Activated CD4-positive, alpha-beta T cell treated with anti-CD3 and anti-CD28 coated beads for 4 hours (primary cell): ENCODE results near the gene DENND2A.
"Not testable (repeated sequence)": the region's sequence is repeated elsewhere in the genome, so short reads cannot be mapped to it uniquely, and the experiment has no call there.

ENCODE experiments used
- DNase-seq, 2 donors: peaks; one replicate each; pipeline ENCODE4 v3.0.0-alpha.2; 2020

The DENND2A gene

DNA sequence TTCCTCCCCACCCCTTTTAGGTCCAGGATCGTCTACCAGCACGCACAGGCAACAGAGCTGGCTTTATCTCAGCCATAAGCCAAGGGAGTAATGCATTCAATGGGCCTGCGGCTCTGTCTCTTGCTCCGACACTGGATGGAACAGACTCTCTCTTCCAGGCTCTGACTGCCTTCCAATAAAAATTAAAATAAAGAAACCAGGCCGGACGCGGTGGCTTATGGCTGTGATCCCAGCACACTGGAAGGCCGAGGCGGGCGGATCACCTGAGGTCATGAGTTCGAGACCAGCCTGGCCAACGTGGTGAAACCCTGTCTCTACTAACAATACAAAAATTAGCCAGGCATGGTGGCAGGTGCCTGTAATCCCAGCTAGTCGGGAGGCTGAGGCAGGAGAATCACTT lies 4.1 kb upstream of the DENND2A start:
- DNase-seq, result not testable (repeated sequence)

DNA sequence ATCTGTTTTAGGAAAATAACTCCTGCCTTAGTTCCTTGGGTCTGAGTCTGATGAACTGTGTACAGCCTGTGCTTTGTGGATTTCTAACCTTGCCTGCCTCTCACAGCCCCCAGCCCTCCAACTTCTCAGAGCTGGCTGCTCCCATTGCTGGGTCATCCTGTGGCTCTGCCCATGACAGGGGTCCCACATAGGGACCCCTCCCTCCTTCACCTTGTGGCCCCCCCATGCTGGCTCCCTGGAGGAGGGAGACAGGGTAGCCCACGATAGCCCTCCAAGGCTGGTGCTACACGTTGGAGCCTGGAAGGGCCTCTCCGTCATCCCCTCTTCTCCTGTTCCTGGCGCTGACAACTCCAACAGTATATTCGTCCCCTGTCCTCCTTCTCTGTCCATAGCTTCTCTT lies 2.8 kb upstream of the DENND2A start:
- no peak for DNase-seq

DNA sequence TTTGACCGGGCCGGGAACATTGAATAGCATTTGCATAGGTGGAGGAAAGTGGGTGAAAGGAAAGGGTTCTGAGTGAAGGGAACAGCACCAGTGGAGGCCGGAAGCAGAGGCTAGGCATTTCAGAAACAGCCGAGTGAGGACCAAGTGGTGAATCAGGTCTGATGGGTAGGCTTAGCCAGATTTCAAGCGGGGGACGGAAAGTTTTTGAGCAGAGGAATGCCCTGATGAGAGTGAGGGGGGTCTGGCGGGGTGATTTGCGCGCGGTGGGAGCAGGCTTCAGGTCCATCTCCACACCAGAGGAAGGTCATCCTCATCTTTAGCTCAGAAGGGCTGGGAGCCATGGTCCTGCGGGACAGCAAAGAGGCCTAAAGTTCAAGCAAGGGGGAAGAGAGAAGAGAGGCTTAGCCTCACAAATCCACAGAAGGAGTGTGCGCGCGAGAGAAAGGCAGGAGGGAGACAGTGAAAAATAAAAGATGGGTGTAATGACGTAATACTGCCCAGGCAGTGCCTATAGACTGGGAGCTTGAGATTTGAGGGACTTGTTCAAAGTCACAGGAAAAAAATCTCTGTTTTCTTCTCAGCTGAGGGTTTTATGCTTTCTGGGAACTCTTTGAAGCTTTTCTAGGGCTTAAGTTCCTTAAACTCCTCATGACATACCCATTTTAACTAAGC lies 1.0 kb upstream of the DENND2A start:
- no peak for DNase-seq

DNA sequence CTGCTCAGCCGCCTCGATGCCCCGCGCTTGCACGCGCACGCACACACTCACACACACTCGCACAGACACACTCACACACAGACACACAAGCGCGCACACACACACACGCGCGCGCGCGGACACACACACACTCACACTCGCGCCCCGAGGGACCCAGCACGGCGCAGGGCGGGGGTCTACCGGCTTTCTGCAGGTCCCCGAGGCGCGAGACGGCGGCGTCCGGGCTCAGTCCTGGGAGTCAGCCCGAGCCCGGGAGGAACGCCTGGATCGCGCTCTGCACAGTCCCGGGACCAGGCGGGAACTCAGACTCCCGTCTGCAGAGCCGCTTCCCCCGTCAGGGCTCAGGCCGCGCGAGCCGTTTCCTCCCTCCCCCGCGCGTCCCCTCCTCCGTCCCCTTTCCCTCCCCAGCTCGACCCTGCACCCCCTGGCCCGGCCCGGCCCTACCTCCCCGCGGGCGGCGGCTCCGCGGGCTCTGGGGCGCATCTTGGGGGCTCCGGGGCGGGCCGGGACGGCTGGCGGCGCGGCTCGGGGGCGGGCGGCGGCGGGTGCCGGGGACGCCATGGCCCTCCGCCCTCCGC lies 464 bp downstream of the DENND2A start:
- DNase-seq, result no peak

DNA sequence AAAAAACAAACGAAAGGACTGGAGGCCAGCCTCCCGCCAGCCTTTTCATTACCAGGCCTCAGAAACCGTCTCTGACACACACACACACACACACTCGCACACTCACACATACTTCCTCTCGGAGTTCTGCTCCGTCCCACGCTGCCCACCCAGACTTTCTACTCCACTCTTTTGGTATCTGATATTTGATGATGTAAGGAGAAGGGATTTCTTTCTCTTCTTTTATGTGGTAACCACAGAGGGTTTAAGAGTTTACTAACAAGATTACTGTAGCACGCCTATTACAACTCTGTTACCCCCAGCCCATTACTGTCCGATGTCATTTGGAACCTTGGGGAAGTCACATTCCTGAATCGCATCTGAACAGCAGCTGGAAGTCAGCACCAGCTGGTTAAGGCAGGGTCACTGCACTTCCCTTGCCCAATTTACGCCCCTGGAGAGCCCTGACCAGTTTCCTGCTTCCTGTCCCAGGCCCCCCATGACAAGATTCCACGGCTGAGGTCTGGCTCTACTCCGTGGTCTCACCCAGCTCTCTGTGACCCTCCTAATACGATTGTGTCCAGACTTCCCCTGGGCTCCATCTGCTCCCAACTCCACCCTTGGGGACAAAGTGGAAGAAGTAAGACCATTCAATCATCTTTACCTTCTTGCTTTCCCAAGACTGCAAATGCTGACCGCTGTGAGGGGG lies 1.1 kb downstream of the DENND2A start:
- peak in 1 of 2 donors; percentile 32 for DNase-seq

DNA sequence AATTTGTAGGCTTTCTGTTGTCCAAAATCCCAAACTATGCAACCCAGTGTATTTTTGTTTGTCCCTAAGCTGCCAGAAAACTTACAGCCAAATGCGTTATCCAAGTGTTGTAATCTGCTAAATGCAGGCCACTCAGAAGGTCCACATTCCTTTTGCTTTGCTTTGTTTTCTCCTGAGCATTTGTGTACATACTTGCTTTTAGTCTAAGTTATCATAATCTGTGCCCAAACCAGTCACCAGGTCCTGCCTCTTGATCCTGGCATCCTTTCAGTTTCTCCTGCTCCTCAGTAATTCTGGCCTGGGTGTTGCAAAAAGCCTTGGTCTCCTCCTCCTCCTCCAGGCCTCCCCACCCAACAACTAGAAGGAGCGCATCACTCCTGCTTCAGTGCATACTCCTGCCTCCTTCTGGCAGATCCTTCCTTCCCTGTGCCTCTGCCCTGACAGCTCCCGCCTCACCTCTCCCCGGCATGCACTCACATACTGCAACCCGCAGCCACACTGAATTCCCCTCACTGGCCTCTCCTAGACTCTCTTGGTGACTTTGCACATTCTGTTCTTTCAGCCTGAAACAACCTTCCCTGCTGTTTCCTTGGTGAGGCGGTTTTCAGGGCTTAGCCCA lies 2.3 kb downstream of the DENND2A start:
- DNase-seq, result no peak

DNA sequence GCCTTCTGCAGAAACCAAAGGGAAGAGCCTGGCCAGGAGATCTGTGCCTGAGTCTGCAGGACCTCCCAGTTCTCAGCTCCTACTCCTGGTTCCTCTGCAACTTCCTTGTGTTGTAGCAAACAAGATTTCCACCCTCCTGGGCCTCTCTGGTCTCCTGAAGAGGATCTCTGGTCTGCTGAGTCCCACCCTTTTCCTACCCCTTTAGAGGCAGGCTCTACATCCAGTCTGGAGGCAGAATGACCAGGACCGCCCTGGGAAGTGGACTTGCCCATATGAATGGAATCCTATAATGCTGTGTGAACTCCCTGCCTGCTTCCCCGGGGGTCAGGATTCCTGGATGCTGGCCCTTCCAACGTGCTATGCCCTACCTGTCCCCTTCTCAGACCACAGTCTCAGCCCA lies 3.2 kb downstream of the DENND2A start:
- DNase-seq, result no peak

DNA sequence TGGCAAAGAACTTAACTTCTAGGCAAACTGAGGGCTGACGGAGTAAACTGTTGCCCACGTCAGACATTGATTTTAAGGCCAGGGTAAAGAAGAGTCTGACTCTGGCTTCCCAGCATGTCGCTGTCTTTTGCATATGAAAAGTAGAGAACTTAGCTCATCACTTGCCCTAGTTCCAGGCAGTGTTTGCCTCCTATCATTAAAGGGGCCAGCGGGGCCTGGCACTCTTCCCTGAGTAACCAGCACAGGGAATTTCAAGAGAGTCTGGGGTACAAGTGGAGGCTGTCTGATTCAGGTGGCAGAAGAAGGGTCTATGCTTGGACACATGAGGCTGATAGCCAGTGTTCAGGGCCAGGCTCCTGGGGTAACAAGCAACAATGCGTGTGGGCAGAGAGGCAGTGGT lies 4.8 kb downstream of the DENND2A start:
- DNase-seq, result no peak

DNA sequence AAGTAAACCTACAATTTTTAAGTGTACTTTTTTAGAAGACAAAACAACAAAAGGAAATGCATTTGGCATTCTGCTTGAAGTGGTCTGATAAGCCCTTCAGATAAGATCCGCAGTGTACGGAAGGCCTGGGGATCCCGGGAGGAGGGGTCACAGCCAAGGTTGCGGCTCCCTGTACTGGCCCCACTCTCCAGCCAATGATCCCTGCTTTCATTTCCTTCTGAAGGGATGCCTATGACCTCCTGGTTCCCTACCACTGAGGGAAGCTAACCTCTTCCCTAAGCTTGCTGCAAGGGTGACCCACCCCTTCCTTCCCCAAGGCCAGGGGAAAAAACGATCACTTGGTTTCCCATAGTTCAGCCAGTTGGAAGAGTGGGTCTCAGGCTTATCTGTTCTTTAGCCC lies 5.3 kb downstream of the DENND2A start:
- DNase-seq, result no peak

DNA sequence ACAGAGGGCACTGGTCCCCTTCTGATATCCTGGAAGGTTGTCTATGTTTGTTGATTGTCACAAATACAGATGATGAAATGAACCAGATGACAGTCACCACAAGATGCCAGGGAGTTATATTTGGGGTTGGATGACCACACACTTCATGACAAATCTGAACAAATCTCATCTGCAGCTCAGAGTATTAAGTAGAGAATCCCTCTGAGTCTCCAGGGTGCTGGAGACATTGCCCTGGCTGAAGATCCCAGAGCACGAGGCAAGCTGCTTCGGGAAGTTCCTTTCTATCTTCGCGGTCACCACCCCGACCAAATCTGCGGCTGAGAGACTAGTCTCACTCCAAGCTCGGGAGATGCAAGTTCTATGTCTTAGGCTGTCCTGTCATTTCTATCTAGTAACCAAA lies 9.0 kb downstream of the DENND2A start:
- no peak for DNase-seq

DNA sequence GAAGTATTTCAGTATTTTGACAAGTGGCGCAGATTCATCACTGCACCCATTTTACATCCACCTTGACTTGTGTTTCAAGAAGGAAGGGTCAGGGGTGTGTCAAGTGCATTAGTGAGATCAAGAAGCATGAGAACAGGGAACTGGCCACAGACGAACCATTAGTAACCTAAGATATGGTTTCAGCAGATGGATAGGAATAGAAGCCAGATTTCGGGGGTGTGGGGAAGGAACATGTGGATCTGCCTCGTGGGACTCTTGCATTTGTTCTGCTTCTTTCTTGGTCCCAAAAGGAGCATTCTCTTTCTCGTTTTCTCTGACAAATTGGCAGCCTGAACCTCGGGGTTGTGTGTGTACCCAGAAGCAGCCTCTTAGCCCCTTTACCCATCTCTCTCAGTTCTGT lies 9.6 kb downstream of the DENND2A start:
- no peak for DNase-seq

DNA sequence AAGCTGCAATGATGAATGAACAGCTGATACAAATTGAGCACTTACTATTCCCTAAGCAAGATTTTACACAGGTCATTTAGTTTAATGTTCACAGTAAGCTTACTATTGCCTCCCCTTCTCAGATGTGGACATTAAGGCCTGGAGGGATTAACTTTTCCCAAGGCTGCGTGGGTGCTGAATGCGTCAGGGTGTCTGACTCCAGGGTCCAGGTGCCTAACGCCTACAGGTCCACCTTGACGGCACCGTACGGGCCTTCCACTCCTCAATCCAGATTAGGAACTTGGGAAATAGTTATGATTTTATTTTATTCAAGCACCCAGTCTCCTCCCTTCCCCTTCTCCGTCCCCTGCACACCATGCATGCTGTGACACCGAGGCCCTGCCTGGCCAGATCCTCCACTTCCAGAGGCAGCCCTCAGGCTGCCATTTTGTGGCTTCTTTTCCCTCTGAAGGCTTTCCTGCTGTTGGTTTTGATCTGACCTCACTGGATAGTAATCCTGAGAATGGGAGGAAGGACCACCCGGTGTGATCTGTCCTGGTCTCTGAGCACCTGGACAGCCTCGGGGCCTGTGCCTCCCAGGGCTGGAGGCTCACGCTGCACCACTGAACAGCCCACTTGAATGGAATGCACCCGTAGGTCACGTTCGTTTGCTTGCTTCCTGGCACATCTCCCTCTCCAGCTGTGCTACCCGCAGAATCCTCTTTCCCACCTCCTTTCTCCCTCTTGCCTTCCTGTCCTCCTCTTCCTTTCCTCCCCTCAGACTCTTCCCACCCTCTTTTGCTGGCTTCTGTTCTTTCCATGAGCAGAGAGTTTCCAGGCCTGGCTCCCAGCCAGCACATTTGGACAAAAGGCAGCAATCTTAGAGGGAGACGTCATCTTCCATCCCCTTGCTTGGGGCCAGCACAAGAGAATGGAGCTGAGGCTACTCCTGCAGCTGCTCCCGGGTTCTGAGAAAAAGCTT lies 14.4 kb downstream of the DENND2A start:
- no peak for DNase-seq

DNA sequence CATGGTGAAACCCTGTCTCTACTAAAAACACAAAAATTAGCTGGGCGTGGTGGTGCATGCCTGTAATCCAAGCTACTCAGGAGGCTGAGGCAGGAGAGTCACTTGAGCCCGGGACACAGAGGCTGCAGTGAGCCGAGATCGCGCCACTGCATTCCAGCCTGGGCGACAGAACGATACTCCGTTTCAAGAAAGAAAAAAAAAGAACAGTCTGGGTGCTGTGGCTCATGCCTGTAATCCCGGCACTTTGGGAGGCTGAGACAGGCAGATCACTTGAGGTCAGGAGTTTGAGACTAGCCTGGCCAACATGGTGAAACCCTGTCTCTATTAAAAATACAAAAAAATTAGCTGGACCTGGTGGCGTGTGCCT lies 15.4 kb downstream of the DENND2A start:
- DNase-seq, result not testable (repeated sequence)

DNA sequence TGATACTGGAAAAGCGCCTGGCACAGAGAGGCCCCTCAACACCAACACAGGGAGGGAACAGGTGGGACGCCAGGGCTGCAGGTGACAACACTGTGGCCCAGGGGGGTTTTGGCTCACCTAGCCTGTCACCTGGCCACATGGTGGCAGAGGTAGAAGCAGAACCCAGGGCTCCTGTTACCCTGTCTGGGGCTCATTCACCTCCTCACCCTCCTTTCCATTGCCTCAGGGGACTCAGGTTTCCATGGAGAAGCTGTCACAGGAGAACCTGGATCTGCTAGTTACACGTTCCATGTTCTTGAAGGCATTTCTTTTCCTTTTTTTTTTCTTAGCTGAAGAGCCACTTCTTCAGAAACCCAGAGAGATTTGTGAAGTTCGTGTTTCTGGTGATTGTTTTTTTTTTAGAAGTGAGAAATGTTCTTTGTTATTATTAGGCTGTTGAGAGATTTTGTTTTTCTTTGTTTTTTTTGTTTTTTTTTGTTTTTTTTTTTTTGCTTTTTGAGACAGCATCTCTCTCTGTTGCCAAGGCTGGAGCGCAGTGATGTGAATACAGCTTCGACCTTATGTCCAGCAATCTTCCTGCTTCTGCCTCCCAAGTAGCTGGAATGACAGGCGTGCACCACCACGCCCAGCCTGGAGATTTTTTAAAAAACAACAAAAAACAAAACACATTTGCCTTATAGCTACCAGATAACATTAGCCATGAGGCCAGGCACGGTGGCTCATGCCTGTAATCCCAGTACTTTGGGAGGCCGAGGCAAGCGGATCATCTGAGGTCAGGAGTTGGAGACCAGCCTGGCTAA lies 16.0 kb downstream of the DENND2A start:
- no peak for DNase-seq

DNA sequence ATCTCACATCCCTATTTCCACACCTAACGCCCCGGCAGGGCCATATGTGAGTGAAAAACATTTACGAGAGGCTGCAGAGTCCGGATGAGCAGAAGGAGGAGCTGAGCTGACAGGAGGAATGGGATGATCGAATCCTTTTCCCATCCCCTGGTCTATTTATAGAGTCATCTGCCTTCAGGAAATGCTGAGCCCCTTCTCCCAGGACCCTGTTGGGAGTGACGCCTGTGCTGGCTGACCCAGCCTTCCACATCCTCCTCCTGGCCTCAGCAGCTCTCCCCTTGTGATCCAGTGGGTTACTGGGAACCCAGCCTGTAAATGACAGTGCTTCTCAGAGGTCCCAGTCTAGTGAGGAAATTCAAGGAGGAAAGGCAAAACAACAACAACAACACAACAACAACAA lies 16.6 kb downstream of the DENND2A start:
- no peak for DNase-seq

DNA sequence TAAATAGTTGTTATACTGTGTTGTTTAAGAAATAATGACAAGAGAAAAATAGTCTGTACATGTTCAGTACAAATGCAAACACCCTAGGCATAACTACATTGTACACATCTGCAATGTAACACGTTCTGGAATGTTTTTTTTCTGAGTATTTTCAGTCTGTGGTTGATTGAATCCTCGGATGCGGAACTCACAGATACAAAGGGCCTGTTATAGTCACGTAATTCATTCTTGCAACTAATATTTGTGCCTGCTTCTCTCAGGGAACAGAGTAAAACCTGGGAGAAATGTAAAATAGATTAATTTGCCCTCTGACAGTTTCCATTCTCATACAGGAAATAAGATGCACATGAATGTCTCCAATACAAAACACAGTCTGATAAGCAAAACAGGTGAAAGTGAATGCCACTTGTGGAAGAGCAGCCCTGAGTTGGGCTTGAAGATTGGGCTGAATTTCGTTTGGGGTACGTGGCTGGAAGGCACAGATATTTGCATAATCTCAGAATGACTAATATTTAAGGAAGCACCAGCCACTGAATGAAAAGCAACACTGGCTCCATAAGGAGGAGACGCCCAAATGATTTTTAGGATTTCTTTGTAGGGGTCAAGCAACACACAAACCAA lies 19.1 kb downstream of the DENND2A start:
- no peak for DNase-seq

DNA sequence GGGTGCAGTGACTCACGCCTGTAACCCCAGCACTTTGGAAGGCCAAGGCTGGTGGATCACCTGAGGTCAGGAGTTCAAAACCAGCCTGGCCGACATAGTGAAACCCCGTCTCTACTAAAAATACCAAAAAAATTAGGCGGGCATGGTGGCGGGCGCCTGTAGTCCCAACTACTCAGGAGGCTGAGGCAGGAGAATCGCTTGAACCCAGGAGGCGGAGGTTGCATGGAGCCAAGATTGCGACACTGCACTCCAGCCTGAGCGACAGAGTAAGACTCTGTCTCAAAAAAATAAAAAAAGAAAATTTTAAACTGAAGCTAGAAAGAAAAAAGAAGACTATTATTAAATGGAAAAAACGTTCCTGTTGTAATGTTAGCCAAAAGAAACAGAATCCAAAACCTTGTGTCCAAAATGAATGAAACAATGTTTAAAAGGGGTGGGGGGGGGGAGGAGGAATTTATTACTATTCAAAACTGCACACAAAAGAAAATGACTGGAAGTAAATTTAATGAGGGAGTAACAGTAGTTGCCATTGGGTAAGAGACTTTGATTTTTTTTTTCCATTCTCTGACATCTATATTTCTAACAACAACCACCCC lies 20.6 kb downstream of the DENND2A start:
- not testable (repeated sequence) for DNase-seq

DNA sequence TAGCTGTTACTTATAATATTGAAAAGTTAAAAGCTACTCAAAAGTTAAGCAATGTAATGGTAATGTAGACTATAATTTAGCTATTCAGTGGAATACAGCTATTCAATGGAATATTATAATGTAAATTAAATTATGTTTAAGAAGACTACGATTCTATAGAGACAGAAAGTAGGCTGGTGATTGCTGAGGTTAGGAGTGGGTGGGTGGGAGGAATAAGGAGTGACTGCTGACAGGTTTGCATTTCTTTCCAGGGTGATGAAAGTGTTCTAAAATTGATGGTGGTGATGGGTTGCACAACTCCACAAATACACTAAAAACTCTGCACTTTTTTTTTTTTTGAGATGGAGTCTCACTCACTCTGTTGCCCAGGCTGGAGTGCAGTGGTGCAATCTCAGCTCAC lies 21.4 kb downstream of the DENND2A start:
- no peak for DNase-seq

DNA sequence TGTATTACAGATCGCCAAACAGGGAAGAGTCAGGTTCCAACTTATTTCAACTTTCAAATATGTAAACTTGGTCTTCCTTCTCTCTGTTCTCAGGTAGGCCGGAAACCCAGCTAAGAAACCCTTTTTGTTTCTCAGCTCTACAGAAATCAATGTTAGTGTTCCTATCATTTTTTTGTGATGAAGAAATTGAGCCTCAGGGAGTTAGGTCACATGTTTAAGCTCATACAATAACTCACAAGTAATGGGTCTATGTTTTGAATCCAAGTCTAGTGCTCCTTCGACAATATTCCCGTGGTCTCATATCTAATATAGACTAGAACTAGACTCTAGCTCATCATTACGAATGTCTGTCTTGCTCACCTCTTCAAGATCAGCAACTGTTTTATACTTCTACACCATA lies 22.3 kb downstream of the DENND2A start:
- no peak for DNase-seq

DNA sequence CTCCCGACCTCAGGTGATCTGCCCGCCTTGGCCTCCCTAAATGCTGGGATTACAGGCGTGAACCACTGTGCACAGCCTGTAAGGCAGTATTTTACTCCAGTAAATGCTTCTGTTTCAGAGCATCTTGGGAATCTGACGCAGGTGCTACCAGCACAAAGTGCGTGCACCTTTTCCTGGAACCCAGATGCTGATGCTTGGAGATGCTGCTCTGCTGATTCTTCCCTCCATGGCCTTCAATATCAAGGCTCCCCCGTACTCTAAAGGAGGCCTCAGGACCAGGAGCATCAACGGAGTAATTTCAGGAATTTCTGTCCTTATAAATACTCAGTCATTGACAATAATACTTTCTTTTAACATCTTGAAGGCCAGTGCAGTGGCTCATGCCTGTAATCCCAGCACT lies 23.5 kb downstream of the DENND2A start:
- DNase-seq, result no peak

DNA sequence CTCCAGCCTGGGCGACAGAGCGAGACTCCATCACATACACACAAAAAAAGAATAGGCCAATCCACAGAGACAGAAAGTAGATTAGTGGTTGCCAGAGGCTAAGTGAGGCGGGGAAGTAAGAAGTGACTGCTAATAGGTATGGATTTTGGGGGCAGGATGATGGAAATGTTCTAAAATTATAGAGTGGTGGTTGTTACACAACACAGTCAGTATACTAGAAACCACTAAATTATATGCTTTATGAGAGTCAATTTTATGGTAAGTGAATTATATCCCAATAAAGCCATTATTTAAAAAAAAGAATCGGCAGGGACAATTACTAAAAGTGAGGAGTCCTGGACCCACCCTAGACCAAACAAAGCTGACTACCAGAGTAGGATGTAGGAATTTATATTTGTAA lies 24.3 kb downstream of the DENND2A start:
- DNase-seq, result no peak
